Uterus (tissue), 2 donors: ENCODE results near the gene ABCB1.

ENCODE experiments used
- CTCF ChIP-seq, 4 experiments: fragments of 200-600 bp in 2 of 4; fragments of 450-650 bp in 2 of 4; sonication (generic) in 2 of 4; IDR thresholded peaks; one replicate each; pipeline ENCODE4 v1.5.1; 2016 to 2019; ENCODE audit warnings: antibody characterized with exemption in 4 of 4, mild to moderate bottlenecking in 2 of 4, moderate library complexity in 1 of 4
- POLR2A ChIP-seq, 2 donors: fragments of 450-650 bp; IDR thresholded peaks; one replicate each; pipeline ENCODE4 v1.6.1; 2016; ENCODE audit warnings: antibody characterized with exemption in 2 of 2, mild to moderate bottlenecking in 1 of 2, moderate library complexity in 1 of 2

GRCh38 chr7:87513735-87514335 lies 86.8 kb downstream of the ABCB1 start:
- TF ChIP-seq CTCF (IDR thresholded peaks at IDR 0.05), result no peak
- no peak for TF ChIP-seq POLR2A (IDR thresholded peaks at IDR 0.05)
